ENCODE measurements around the gene UGT1A9. TPM values are rescaled to one million over a fixed set of nuclear protein-coding genes. Genes with fewer than 3 reads are reported as not detected.
A peak's percentile ranks its signal among the peaks of the same experiment; 100 is the strongest.

UGT1A9 gene
- total and polyA plus RNA-seq, 10 of the 15 experiments (the other 5 are each of a cell fraction or from before 2014, with no cell fraction given): 0.07 TPM; not detected in 9

- SMC1A ChIA-PET (ENCODE audit: uncharacterized antibody, unreplicated experiment): no interaction called here
- in situ Hi-C loops (cut with MboI) (no loop called here), intact Hi-C loops (cut with micrococcal nuclease; ENCODE audit: unreplicated experiment) (no loop called here)
- H3K4me2 ChIP-seq (ENCODE audit: control insufficient read depth, insufficient read depth): no peak overlapping the region
- BruUV-seq (replicated peaks): no TSS peak
- no peak overlapping the region for H3K9ac ChIP-seq (ENCODE audit: control insufficient read depth, insufficient read depth, low read length)
- no peak overlapping the region for H2AFZ ChIP-seq (ENCODE audit: control insufficient read depth, low read depth, low read length)
- H3K9me3 ChIP-seq (replicated peaks; ENCODE audit: control insufficient read depth, insufficient read depth, low read length): no peaks in the 10 kb centered on the region
- no peak for DNase-seq (ENCODE audit: low read depth, low spot score)
- ATAC-seq: no peak
- H3K36me3 ChIP-seq (ENCODE audit: control insufficient read depth in 2 of 2, insufficient read depth in 2 of 2, low read length in 1 of 2): no peaks in the 10 kb centered on the region
- no peaks in the 10 kb centered on the region for H3K79me2 ChIP-seq (ENCODE audit: control insufficient read depth, insufficient read depth, low read length)
- H4K20me1 ChIP-seq (ENCODE audit: control insufficient read depth, insufficient read depth): no peaks in the 10 kb centered on the region
- H3K27ac ChIP-seq (ENCODE audit: control insufficient read depth, insufficient read depth): no peak overlapping the region
- POLR2A ChIA-PET: no interaction called here
- TF ChIP-seq PRDM15 (CRISPR knock-in tag; IDR thresholded peaks at IDR 0.05): no peak
- TF ChIP-seq CEBPB (IDR thresholded peaks at IDR 0.05; ENCODE audit: borderline replicate concordance in 1 of 2, low read depth in 2 of 2, low read length in 2 of 2): no peak
- TF ChIP-seq RAD21 (IDR thresholded peaks at IDR 0.05; ENCODE audit: insufficient read depth, low read depth, low read length): peak; percentile 10; the same call in 1 of the 2 replicates
- no peak for TF ChIP-seq NFYA (IDR thresholded peaks at IDR 0.05; ENCODE audit: borderline replicate concordance, low read depth, low read length)
- TF ChIP-seq NFYB (IDR thresholded peaks at IDR 0.05; ENCODE audit: insufficient read depth, low read depth, low read length): no peak
- 0 out of 6 replicates have a peak, but pooled peaks of 1 of the 3 experiments have one; percentile 15 for TF ChIP-seq CTCF (IDR thresholded peaks at IDR 0.05 in 2 of 3, conservative IDR thresholded peaks at IDR 0.05 in 1 of 3; ENCODE audit: control insufficient read depth in 2 of 3, extremely low read depth in 1 of 3, insufficient read depth in 1 of 3, low read depth in 3 of 3, low read length in 3 of 3)
- no peak for TF ChIP-seq RFX5 (IDR thresholded peaks at IDR 0.05; ENCODE audit: low read depth, low read length)
- H3K4me1 ChIP-seq (ENCODE audit: control insufficient read depth, insufficient read depth, low read length): no peaks in the 10 kb centered on the region
- WGBS (ENCODE audit: insufficient coverage, insufficient replicate concordance, low lambda C conversion rate, missing lambda C conversion rate): 0% methylated on average over 1 of the region's 1 CpG
- CTCF ChIA-PET: no interaction called here
- no peaks in the 10 kb centered on the region; a peak in 1 of 4 replicates for H3K27me3 ChIP-seq (replicated peaks in 1 of 2; ENCODE audit: control insufficient read depth in 2 of 2, insufficient read depth in 2 of 2, low read length in 1 of 2)
- FAIRE-seq: no peak
- H3K4me3 ChIP-seq: no peak overlapping the region
- RAD21 ChIA-PET (ENCODE audit: unreplicated experiment): no interaction called here
Observed at GRCh38 chr2:233674314-233674713, 2.6 kb downstream of the UGT1A9 start.
